GM21786 (cell line): ENCODE data around the gene ADD3.

ENCODE experiments used
- ATAC-seq: cut with Tn5 transposase; IDR thresholded peaks from one replicate; pipeline ENCODE4 v1.9.1; 2021; ENCODE audit not compliant: unreplicated experiment

ADD3 gene

GRCh38 chr10:110144507-110144906 is 136.7 kb downstream of the ADD3 start:
- ATAC-seq = no peak

GRCh38 chr10:110147961-110148360 is 140.2 kb downstream of the ADD3 start:
- ATAC-seq = no peak

GRCh38 chr10:110149259-110149658 is 141.5 kb downstream of the ADD3 start:
- ATAC-seq = no peak

- ATAC-seq = no peak
Observed at GRCh38 chr10:110150046-110150445, 142.3 kb downstream of the ADD3 start.

- no peak for ATAC-seq
Observed at GRCh38 chr10:110150981-110151380, 143.2 kb downstream of the ADD3 start.

GRCh38 chr10:110151467-110151866 is 143.7 kb downstream of the ADD3 start:
- no peak for ATAC-seq

- no peak for ATAC-seq
Observed at GRCh38 chr10:110151971-110152370, 144.2 kb downstream of the ADD3 start.

GRCh38 chr10:110153396-110153795 is 145.6 kb downstream of the ADD3 start:
- no peak for ATAC-seq

GRCh38 chr10:110156046-110156445 is 148.3 kb downstream of the ADD3 start:
- no peak for ATAC-seq

GRCh38 chr10:110158051-110159005 is 150.5 kb downstream of the ADD3 start:
- no peak for ATAC-seq

- no peak for ATAC-seq
Observed at GRCh38 chr10:110160081-110160480, 152.3 kb downstream of the ADD3 start.

GRCh38 chr10:110160522-110160921 is 152.7 kb downstream of the ADD3 start:
- no peak for ATAC-seq

GRCh38 chr10:110162741-110163145 is 155.0 kb downstream of the ADD3 start:
- no peak for ATAC-seq

GRCh38 chr10:110163192-110163773 is 155.5 kb downstream of the ADD3 start:
- no peak for ATAC-seq

GRCh38 chr10:110163841-110164240 is 156.1 kb downstream of the ADD3 start:
- ATAC-seq = no peak

GRCh38 chr10:110165239-110165638 is 157.5 kb downstream of the ADD3 start:
- ATAC-seq = no peak

GRCh38 chr10:110167149-110167548 is 159.4 kb downstream of the ADD3 start:
- no peak for ATAC-seq

GRCh38 chr10:110168601-110169481 is 161.1 kb downstream of the ADD3 start:
- no peak for ATAC-seq

GRCh38 chr10:110169586-110169985 is 161.8 kb downstream of the ADD3 start:
- ATAC-seq = no peak

- no peak for ATAC-seq
Observed at GRCh38 chr10:110170142-110170971, 162.6 kb downstream of the ADD3 start.
